Hematopoietic multipotent progenitor cell treated with erythropoietin and hydrocortisone succinate and interleukin-3 and kit ligand, for 17 days (in vitro differentiated cells): ENCODE data around the gene TENM4.

Experiments used
- DNase-seq: peaks from one replicate; pipeline ENCODE4 v3.0.0-alpha.2; 2015; ENCODE audit warnings: low spot score

Gene TENM4

DNA sequence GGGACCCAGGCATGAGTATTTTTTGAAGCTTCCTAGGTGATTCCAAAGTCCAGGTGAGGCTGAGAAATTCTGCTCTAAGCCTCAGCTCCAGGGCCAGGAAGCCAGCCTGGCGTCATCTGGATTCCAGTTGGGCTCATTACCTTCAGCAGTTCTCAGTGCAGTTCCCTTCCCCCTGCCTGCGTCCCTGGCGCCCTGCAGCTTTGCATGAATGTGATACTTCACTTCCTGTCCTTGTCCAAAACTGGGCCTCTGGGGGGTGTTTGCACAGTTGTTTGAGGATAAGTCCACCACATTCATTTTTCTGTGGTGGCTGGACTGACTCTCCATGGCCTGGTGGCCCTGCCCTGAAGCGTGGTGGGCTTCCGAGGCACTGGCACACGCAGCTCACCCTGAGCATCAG is 98.1 kb downstream of the TENM4 start:
- DNase-seq, result no peak

DNA sequence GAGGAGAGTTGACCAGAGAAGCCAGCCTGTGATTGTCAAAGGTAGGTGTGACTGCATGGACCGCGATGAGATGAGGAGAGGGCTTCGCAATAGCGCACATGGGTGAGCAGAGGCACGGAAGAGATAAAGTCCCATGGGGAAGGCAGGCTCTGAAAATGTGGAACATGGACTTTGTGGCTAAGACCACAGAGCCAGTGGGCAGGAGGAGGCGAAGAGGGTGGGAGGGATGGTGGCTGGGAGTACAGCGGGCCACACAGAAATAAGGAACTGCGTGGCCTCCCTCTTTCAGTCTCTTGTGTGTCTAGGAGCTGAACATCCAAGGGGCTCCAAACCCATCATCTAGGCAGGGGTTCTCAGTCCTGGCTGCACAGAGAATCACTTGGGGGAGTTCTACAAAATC is 98.6 kb downstream of the TENM4 start:
- no peak for DNase-seq

DNA sequence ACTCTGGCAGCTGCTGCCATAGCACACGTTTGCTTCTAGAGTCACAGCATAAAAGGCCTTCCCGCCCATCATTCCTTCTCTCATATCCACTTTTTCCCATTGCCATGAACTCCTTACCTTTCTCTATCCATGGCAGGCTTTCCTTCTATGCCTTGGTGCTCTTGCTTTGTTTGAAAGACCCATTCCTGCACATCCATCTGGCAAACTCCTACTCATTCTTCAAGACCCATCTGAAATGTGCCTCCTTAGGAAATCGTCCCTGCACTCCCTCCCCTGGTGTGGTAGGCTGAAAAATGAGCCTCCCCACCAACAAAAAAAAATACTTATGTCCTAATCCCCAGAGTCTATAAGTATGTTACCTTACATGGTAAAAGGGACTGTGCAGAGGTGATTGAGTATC is 100.3 kb downstream of the TENM4 start:
- no peak for DNase-seq

DNA sequence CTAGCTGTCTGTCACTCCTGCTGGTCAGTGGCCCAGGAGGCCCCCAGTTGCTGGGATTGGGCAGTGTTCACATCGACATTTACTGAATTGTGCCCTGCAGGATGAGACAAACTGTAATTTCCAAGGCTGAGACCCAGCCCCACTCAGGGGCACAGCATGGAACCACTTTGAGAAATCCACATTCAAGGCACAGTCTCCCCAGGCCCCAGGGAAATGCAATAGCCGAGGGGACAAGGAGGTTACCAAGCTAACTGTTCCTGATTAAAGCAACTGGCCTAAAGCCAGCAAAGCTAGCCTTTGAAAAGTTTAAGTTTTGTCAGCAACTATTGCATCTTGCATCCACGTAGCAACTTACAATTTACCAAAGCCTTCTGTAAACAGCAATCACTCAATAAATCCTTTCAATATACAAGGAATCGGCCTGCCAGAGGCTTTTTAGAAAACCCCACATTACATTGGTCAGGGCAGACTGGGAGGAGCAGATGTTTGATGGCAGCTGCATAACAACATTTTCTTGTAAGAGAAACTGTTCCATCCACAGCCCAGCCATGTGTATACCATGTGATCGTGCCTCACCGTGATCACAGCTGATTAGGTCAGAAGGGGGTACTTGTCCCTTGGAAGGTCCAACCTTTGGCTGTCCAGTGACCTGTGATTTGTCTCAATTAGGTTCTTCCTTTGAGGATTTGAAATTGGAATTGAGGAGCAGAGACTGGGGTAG is 103.9 kb downstream of the TENM4 start:
- DNase-seq, result no peak

GRCh38 chr11:79335681-79336080 is 105.1 kb downstream of the TENM4 start:
- DNase-seq, result no peak

DNA sequence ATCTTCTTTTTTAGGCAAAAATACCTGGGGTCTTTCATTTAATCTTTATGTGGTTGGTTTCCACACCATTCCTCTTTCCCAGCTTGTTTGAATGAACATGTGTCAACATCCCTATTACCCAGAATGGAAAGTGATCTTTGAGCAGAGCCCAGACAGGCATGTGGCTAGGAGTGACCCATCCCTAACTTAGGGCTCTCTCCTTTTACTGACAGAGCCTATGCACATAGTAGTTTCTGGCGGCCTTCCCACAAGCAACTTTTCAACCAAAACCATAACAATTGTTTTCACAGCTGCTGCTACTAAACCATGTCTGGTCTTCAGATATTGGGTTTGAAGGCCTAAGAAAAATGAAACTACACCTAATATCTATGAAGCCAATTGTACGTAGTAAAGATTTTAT is 107.5 kb downstream of the TENM4 start:
- DNase-seq, result no peak

DNA sequence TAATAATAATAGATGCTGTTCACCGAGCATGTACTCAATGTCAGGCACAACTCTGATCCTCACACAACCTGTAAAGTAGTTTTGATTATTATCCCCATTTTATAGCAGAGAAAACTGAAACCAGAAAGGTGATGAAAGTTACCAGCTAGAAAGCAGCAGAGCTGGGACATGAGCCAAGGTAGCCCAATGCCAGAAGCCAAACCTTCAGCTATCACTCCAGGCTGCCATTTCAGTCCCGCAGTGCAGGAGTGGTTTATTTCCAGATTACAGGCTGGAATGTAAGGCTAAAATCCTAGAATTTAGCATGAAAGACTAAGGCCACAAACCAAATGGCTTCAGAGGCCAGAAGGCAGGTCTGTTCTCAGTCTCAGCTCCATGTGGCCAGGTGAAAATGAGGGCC is 108.8 kb downstream of the TENM4 start:
- DNase-seq, result no peak

DNA sequence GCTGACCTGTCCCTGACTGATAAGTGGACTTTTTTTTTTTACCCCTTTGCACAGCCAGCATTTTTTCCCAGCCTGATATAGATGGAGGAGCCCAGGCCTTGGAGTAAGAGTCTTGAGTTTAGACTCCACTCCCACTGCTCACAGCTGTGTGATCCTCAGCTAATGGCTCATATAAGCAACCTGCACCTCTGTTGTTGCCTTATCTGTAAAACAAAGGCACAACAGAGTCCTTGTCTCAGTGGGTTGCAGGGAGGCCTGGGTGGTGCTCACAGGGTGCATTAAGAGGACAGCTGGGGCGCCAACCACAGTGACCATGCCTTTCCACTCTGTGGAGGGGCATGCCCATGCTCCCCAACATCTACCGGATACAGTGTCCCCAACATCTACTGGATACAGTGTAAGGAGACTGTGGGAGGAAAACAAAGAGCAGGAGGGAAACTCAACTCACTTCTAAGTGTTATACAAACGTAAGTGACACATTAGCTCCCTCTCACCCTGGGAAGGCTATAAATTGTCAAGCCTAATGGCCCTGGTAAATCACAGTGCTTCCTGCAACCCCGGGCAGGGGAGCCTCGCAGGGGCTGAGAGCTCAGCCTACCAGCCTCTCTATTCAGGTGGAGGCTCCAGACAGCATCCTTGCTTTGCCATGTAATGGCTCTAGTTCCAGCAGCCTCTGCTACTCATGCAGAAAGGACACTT is 109.5 kb downstream of the TENM4 start:
- no peak for DNase-seq

DNA sequence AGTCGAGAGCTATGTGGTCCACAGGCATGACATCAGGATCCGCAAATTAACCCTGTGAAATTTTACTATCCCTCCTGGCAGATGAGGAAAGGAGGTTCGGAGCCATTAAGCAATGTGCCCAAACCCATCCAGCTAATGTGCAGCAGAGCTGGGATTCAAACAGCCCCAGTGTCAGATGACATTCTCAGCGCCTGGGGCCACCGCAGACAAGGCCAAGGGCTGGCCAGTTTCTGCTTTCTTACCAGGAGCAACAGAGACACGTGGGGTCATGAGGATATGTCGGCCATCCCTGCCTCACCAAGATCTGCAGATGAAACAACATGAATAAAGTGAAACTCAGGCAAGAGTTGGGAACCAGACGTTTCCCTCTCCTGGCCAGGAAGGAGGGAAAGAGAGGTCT is 110.2 kb downstream of the TENM4 start:
- DNase-seq, result no peak

DNA sequence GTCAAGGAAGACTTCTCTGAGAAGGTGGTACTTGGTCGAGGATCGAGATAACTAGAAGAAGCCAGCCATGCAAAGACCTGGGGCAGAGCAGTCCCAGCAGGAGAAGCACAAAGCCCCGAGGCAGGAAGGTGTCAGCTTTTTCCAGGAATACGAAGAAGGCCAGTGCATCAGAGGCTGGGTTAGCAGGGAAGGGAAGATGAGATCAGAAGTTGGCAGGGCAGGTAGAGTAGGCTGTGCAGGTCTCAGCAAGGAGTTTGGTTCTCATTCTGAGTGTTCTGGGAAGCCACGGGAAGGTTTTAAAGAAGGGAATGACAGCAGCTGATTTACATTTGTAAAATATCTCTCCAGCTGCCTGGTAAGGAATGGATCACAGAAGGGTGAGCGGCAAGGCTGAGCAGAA is 111.3 kb downstream of the TENM4 start:
- no peak for DNase-seq

DNA sequence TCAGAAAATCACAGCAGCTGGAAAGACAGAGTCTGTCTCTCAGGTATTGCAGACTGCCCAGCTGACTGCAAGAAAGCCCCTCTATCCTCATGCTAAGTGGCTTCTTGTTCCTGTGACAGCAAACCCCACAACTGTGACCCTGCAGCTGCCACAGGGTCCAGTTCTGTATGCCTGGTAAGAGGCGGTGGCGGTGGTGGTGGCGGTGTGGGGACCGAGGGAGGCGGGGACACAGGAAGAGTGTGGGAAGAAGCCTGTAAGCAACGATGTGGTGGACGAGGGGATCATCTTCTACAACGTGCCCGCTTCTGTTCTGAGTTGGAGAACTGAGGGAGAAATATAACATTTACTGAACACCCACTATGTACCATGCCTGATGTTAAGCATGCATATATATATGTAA is 112.4 kb downstream of the TENM4 start:
- no peak for DNase-seq

GRCh38 chr11:79325851-79326250 is 115.0 kb downstream of the TENM4 start:
- DNase-seq, result no peak

GRCh38 chr11:79321263-79321662 is 119.6 kb downstream of the TENM4 start:
- no peak for DNase-seq

DNA sequence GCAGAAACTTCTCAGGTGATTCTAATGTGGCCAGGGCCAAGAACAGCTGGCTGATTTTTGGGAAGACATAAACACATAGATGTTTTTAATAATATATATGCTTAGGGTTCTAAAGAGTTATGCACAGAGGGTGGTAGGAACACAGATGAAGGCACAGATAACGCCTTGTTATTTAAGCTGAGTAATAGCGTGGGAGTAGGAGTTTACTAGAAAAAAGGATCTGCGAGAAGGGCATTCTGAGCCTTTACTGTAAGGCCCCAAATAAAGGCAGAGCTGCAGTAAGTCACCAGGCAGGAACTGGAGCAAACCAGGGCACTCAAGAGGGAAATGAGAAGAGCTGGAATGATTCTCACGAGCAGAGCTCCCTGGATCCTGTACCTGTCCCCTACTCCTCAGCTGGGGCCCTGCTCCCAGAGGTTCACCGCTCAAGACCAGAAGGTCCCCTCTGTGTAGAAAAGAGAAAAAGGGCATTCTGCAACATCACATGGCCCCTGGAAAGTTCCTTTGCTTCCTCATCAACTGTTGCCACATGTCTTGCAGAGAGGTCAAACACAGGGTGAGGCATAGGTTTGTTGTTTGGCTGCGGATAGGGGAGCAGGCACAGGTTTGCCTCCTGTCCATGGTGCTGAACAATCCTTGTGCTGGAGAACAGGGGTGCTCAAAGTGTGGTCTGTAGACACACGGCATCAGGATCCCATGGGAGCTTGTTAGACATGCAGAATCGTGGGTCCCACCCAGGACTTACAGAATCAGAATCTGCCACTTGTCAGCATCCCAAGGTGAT is 125.7 kb downstream of the TENM4 start:
- DNase-seq, result no peak

- no peak for DNase-seq
Measured at GRCh38 chr11:79313530-79313913, 127.3 kb downstream of the TENM4 start.

GRCh38 chr11:79312617-79313529 is 128.0 kb downstream of the TENM4 start:
- no peak for DNase-seq

DNA sequence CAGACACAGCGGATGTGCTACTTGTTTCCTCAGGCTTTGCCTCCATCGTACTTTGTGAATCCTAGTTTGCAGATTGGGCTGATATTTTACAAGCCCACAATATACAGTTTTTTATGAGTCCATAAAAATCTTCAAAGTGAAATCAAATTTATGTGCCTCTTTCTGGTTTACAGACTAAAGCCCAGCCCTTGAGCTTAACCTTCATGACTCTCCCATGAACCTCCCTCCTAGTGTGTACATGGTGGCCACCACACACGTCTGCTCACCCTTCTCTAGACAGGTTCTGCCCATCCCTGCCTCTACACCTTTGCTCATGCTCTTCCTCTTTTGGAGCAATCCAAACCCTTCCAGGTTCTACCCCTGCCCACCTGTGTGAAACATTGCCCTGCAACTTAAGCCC is 129.4 kb downstream of the TENM4 start:
- DNase-seq, result no peak

GRCh38 chr11:79309407-79309806 is 131.4 kb downstream of the TENM4 start:
- no peak for DNase-seq

GRCh38 chr11:79308429-79308828 is 132.4 kb downstream of the TENM4 start:
- DNase-seq, result no peak

- no peak for DNase-seq
Measured at GRCh38 chr11:79304599-79305212, 136.1 kb downstream of the TENM4 start.

DNA sequence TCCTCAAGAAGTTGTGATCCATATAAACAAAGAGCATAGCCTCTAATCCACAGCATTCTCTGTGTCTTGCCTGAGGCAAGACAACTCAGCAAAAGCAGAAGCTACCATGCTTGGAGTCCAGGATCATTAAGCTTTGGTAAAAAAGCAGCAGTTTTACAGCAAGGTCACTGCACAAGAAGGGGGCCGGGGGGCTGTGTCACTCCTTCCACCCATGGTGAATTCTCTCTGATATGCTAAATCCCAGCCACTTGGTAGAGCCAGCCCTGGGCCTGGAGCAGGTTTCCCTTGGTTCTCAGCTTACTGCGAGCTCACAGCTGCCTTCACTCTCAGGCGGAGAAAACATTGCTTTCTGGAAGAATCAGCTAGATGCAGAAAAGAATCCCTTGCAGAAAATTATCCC is 144.7 kb downstream of the TENM4 start:
- no peak for DNase-seq
